Measurements from ENCODE around the gene SH2D3A.
A peak's percentile ranks its signal among the peaks of the same experiment; 100 is the strongest.
"Not testable (repeated sequence)": the region's sequence is repeated elsewhere in the genome, so short reads cannot be mapped to it uniquely, and the experiment has no call there.

SH2D3A gene

GRCh38 chr19:6719540-6719861 is 47.7 kb downstream of the SH2D3A start:
- DNase-seq = no peak

GRCh38 chr19:6718741-6719539 is 48.3 kb downstream of the SH2D3A start:
- DNase-seq = peak in 4 of 6 experiments; percentile 28 to 46 (median 42)

- no peak for DNase-seq
Observed at GRCh38 chr19:6718111-6718740, 49.0 kb downstream of the SH2D3A start.

GRCh38 chr19:6717441-6717971 is 49.7 kb downstream of the SH2D3A start:
- no peak for DNase-seq

GRCh38 chr19:6717036-6717435 is 50.2 kb downstream of the SH2D3A start:
- no peak for DNase-seq

- no peak for DNase-seq
Observed at GRCh38 chr19:6716610-6716970, 50.6 kb downstream of the SH2D3A start.

GRCh38 chr19:6714749-6715555 is 52.3 kb downstream of the SH2D3A start:
- no peak for DNase-seq

- no peak for DNase-seq
Observed at GRCh38 chr19:6713773-6714692, 53.2 kb downstream of the SH2D3A start.

- no peak for DNase-seq
Observed at GRCh38 chr19:6712692-6713670, 54.3 kb downstream of the SH2D3A start.

GRCh38 chr19:6712231-6712630 is 55.0 kb downstream of the SH2D3A start:
- no peak for DNase-seq

- DNase-seq = no peak
Observed at GRCh38 chr19:6711605-6712004, 55.6 kb downstream of the SH2D3A start.

GRCh38 chr19:6711078-6711361 is 56.2 kb downstream of the SH2D3A start:
- no peak for DNase-seq

GRCh38 chr19:6710273-6711077 is 56.8 kb downstream of the SH2D3A start:
- no peak for DNase-seq

GRCh38 chr19:6709549-6709948 is 57.7 kb downstream of the SH2D3A start:
- no peak for DNase-seq

GRCh38 chr19:6708913-6709312 is 58.3 kb downstream of the SH2D3A start:
- DNase-seq = not testable (repeated sequence)

GRCh38 chr19:6708346-6708745 is 58.9 kb downstream of the SH2D3A start:
- no peak for DNase-seq

GRCh38 chr19:6707658-6708018 is 59.6 kb downstream of the SH2D3A start:
- DNase-seq = no peak

- DNase-seq = no peak
Observed at GRCh38 chr19:6707011-6707657, 60.1 kb downstream of the SH2D3A start.

- DNase-seq = no peak
Observed at GRCh38 chr19:6706633-6706958, 60.6 kb downstream of the SH2D3A start.

- no peak for DNase-seq
Observed at GRCh38 chr19:6705931-6706632, 61.2 kb downstream of the SH2D3A start.
